Fibroblast of peridontal ligament (primary cell): Measurements from ENCODE around the gene LCE1D.

Experiments used
- DNase-seq: peaks from one replicate; pipeline ENCODE4 v3.0.0-alpha.2; 2010; ENCODE audit errors: extremely low read depth

The LCE1D gene

DNA sequence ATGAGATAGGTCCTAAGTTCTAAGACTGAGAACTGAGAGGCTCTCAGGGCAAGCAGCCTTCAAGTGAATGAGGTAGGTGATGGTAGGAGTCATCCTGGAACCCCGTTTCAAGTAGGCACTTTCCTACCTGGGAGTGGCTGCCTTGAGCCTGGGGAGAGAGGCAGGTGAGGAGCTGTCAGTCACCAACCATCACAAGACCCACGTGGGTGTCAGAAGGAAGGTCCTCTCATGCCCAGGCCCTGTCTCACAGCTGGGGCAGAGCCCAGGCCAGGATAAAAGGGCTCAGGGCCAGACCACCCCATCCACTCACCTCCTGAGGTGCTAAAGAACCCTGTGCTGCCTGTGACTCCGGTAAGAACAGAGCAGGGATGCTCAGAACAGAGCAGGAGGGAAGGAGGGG lies at the start of gene LCE1D:
Gene LCE1D (plus strand): TSS at position 301 of the 400 bp plus-strand sequence. CDS start 1,074 bp downstream, outside the sequence.
- DNase-seq, result no peak

DNA sequence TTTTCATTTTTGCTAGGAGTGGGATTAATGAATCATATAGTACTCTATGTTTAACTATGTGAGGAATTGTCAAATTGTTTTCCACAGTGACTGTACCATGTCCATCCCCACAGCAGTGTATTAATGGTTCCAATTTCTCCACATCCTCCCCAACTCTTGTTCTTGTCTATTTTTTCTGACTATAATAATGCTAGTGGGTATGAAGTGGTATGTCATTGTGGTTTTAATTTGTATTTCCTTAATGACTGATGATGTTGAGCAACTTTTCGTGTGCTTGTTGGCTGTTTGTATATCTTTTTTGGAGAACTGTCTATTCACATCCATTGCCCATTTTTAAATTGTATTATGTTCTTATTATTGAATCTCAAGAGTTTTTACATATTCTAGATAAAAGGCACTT lies 48.7 kb upstream of the LCE1D start:
- DNase-seq, result peak; percentile 24

DNA sequence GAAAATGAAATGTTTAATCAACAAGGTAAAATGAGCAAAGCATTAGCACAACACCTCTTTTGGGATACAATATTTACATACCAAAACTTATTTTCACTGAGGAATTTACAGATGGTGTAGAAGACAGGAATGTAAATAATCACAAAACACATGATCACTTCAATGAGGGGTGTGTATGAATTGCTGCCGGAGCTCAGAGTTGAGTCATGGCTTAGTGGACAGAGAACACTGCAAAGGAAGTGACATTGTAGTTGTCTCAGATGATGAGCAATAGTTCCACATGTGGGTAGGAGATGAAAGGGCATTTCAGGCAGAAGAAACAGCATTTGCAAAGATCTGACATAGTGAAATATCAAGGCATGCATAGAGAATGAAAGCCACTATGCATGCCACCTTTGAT lies 44.3 kb upstream of the LCE1D start:
- peak; percentile 74 for DNase-seq

GRCh38 chr1:152753586-152753985 lies 42.9 kb upstream of the LCE1D start:
- DNase-seq, result no peak

DNA sequence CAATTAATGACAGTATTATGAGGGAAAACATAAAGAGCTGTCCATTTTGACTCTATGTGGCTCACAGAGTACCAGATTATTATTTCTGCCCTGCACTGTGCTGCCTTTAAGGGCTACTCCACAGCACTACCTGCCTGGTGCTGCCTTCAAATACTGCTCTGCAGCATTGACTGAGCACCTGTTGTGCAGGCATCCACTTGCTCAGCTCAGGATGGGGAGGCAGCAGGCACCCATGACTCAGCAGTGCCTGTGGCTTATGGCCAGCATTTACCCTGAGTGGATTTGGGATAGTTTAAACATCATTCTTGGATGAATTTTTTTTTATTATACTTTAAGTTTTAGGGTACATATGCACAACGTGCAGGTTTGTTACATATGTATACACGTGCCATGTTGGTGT lies 39.6 kb upstream of the LCE1D start:
- DNase-seq, result no peak

DNA sequence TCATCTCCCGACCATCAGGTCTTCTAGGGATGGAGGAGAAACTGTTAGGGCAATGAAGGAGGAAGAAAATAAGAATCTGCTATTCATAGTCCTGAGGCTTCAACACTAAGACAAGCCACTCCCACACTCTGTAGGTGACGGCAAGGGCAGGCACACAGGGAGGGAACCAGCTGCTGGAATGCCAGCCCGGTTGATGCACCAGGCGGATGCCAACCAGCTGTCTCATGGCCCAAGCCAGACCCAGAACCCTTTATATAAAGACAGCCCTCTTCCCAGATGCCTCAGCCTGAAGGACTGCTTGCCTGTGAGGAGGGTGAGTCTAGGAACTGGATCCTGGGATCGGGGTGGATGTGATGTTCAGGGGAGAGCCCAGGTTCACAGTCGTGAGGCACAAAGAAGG lies 38.8 kb upstream of the LCE1D start, which contains the start of gene KPRP:
Gene KPRP (plus strand): TSS at position 279 of the 400 bp plus-strand sequence. CDS start 1,564 bp downstream, outside the sequence.
- DNase-seq, result no peak

DNA sequence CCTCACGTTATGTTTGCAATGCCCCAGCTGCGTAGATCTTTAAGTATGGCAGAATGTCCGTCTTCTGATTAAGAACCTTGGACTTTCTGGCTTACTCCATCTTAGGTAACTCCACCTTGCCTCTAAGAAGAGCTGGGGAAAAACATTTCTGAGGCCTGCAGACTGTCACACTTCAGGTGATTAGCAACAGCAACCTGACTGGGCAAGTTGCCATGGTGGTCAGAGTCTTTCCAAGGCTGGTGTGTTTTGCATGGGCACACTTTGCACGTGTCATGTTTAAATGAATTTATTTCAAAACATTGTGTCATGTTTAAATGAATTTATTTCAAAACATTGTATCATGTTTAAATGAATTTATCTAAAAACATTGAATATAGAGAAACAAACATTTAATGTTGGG lies 37.9 kb upstream of the LCE1D start:
- DNase-seq, result no peak

DNA sequence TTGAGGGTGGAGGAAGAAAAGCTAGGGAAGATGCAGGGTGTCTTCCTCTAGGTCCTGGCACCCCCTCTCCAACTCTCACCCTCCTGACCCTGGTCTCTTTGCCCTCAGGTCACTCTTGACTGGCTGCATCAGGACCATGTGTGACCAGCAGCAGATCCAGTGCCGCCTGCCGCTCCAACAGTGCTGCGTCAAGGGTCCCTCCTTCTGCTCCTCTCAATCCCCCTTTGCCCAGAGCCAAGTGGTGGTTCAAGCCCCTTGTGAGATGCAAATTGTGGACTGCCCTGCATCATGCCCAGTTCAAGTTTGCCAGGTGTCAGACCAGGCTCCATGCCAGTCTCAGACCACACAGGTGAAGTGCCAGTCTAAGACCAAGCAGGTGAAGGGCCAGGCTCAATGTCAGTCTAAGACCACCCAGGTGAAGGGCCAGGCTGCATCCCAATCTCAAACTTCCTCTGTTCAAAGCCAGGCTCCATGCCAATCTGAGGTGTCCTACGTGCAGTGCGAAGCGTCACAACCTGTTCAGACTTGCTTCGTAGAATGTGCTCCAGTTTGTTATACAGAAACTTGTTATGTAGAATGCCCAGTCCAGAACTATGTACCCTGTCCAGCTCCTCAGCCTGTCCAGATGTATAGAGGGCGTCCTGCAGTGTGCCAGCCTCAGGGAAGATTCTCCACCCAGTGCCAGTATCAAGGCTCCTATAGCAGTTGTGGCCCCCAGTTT lies 36.9 kb upstream of the LCE1D start:
- DNase-seq, result no peak

DNA sequence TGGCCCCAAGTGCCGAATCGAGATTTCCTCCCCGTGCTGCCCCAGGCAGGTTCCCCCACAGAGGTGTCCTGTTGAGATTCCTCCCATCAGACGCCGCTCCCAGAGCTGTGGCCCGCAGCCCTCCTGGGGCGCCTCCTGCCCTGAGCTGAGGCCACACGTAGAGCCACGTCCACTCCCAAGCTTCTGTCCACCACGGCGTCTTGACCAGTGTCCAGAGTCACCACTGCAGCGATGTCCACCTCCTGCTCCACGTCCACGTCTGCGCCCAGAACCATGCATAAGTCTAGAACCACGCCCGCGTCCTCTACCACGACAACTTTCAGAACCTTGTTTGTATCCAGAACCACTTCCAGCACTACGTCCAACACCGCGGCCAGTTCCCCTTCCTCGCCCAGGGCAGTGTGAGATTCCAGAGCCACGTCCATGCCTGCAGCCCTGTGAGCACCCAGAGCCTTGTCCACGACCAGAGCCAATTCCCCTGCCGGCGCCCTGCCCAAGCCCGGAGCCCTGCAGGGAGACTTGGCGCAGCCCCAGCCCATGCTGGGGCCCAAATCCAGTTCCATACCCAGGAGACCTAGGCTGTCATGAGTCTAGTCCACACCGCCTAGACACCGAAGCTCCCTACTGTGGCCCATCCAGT lies 35.9 kb upstream of the LCE1D start:
- no peak for DNase-seq

- DNase-seq, result no peak
These were observed 34.8 kb upstream of the LCE1D start for GRCh38 chr1:152761609-152762213.

DNA sequence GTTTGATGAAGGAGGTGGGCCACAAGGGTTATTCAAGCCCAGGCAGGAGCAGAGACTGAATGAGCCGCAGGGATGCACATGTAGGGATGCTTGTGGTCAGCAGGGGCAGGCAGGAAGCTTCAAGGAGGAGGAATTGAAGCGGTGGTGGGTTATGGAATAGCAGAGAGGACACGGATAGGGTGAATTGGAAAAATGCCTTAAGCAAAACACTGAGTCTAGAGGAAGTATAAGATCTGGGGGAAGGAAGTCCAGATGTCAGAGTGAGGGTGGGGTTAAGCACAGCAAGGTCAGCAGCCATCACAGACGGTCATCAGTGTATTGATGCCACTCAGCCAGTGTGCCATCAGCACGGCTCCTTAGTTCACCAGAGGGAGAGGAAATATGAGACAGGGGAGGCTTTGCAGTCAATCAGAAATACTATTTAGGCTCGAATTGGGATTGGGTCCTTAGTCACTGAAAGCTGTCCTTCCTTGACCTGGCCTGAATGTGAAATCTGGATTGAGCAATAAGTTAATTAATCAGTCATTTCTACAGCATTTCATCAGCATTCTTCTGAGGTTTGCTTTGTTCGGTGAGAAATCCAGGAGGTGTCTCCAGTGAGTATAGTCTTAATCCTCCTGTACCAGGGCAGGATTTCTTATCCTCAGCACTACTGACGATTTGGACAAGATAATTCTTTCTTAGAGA lies 27.5 kb upstream of the LCE1D start:
- peak; percentile 65 for DNase-seq

DNA sequence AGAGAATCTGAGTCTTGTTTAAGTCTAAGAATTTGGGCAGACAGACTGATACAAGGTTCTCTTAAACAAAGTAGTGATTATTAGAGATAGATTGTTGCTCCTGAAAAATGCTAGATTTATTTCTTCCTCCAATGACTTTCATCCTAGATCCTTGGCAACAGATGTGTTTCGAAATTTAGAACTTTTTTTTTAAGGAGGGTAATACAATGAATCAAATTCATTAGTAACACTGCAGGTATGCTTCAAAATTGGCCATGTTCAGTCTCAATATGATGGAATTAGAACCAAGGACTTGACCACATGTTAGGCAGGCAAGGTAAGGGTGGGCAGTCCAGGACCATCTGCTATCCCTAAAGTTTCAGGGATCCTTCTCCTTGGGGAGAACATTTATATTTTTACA lies 26.1 kb upstream of the LCE1D start:
- no peak for DNase-seq

DNA sequence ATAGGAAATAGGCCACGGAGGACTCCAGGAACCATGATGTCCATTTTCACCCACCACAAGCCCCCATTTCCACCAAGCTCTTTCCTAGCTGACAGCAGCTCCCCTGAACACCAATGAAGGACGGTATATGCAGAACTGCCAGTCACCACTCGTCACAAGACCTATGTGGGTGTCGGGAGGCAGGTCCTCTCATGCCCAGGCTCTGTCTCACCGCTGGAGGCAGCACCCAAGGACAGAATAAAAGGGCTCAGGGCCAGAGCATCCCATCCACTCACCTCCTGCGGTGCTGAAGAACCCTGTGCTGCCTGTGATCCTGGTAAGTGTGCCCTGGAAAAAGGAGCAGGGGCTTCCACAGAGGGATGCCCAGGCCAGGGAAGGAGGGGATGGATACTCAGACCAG lies 21.6 kb upstream of the LCE1D start, which contains the start of gene LCE1F:
Gene LCE1F (plus strand): TSS at position 266 of the 400 bp plus-strand sequence. CDS start 1,232 bp downstream, outside the sequence.
- no peak for DNase-seq

DNA sequence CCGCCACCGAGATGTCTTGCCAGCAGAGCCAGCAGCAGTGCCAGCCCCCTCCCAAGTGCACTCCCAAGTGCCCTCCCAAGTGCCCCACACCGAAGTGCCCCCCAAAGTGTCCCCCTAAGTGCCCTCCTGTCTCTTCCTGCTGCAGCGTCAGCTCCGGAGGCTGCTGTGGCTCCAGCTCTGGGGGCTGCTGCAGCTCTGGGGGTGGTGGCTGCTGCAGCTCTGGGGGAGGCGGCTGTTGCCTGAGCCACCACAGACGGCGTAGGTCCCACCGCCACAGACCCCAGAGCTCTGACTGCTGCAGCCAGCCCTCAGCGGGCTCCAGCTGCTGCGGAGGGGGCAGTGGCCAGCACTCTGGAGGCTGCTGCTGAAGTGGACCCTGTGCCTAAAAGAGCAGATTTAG lies 20.2 kb upstream of the LCE1D start:
- DNase-seq, result no peak

DNA sequence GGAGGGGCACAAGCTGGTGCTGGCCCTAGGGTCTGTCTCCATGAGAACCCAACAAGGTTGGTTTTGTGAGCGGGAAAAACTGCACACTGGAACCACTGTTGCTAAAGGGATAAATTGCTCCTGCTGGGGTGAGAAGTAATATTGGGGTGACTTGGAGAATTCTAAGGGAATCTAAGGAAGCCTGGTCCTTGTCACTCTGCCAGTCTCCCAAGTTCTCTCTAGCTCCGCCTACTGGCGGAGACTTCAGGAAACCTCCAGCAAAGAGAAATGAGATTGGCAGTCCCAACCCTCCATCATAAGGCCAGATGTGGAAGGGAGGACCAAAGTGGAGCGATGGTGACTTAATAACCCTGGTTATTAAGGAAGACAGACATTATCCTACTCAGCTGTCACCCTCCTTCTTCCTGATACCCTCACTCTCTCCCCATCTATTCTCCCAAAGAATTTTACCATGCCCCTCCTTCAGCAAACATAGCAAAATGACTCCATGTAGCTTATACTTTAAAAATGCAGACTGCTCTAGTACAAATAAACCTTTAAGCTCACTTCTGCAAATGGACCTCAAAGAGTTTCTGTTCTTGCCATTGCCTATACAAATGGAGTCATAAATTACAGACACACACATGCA lies 18.9 kb upstream of the LCE1D start:
- no peak for DNase-seq

GRCh38 chr1:152783095-152783494 lies 13.4 kb upstream of the LCE1D start:
- DNase-seq, result no peak

DNA sequence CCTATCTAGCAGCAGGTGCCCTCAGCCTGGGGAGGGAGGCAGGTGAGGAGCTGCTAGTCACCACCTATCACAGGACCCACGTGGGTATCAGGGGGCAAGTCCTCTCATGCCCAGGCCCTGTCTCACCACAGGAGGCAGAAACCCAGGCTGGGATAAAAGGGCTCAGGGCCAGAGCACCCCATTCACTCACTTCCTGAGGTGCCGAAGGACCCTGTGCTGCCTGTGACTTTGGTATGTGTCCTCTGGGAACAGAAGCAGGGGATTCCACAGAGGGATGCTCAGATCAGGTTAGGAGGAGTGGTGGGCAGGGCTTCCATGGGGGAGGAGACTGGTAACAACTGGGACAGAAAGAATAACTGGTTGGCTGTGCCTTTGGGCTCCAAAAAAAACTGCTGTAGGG lies 10.4 kb upstream of the LCE1D start, which contains the start of gene LCE1E:
Gene LCE1E (plus strand): TSS at position 181 of the 400 bp plus-strand sequence. CDS start 1,043 bp downstream, outside the sequence.
- no peak for DNase-seq

- DNase-seq, result no peak
These were observed 835 bp upstream of the LCE1D start for GRCh38 chr1:152795686-152796085.

DNA sequence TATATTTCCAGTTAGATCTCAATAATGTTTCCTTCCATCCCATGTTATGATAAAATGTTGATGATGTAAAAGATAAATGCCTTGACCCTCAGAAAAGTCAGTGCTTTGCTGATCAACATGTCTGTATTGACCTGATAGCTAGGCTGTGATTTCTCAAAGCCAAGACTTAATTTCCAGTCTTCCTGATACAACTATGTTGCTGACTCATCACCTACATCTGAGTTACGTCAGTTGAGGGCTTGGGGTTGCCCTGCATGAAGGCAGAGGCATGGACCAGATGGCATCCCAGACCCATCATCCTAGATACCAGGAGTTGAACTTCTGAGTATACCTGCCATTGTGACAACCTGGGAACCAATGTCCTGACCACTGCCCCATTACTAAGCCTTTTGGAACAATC lies 4.8 kb downstream of the LCE1D start:
- no peak for DNase-seq

DNA sequence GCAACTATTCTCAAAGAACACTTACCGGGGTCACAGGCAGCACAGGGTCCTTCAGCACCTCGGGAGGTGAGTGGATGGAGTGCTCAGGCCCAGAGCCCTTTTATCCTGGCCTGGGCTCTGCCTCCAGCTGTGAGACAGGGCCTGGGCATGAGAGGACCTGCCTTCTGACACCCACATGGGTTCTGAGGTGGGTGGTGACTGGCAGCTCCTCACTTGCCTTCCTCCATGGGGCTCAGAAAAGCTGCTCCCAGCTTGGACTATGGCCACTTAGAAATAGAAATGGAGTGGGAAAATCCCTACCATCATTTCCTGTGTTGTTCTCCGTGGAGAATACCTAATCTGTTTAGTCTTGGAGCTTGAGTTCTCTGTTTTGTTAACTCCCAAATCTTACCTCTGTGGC lies 10.1 kb downstream of the LCE1D start, which contains the start of gene LCE1C:
Gene LCE1C (minus strand): TSS at position 76 of the 400 bp plus-strand sequence. CDS start 1,173 bp downstream, outside the sequence.
- DNase-seq, result no peak

GRCh38 chr1:152811050-152811449 lies 14.5 kb downstream of the LCE1D start:
- no peak for DNase-seq
